CD14-positive monocyte (primary cell): ENCODE measurements around the gene MACF1. TPM values are rescaled to one million over a fixed set of nuclear protein-coding genes. Genes with fewer than 3 reads are reported as not detected.

Experiments used
- DNase-seq, 3 donors: peaks; one replicate each; pipeline ENCODE4 v3.0.0-alpha.2; 2011 to 2022
- H2AFZ ChIP-seq: 2 replicates; pipeline ENCODE4 v1.6.0; 2012; ENCODE audit warnings: mild to moderate bottlenecking, low read depth, low read length, inconsistent platforms; ENCODE audit not compliant: insufficient read depth, poor library complexity, severe bottlenecking
- H3K27ac ChIP-seq, 2 donors: 1 replicate in 1 of 2; 2 replicates in 1 of 2; pipeline ENCODE4 v1.5.1; 2012 to 2013; ENCODE audit warnings: low read length in 2 of 2, control low read depth in 1 of 2, inconsistent platforms in 1 of 2, low read depth in 1 of 2, mild to moderate bottlenecking in 1 of 2
- H3K27me3 ChIP-seq, 2 donors: one replicate each; pipeline versions ENCODE4 v1.6.0 to v1.6.1; 2011 to 2013; ENCODE audit warnings: low read length in 2 of 2; ENCODE audit not compliant: control insufficient read depth in 2 of 2, insufficient read depth in 2 of 2
- H3K36me3 ChIP-seq, 2 donors: replicated peaks in 1 of 2; 1 replicate in 1 of 2; 2 replicates in 1 of 2; pipeline versions ENCODE4 v1.5.1 to v1.6.1; 2012 to 2013; ENCODE audit warnings: low read length in 2 of 2, control low read depth in 1 of 2, inconsistent platforms in 1 of 2, mild to moderate bottlenecking in 1 of 2; ENCODE audit not compliant: insufficient read depth in 2 of 2, control insufficient read depth in 1 of 2
- H3K4me1 ChIP-seq, 2 donors: 1 replicate in 1 of 2; 2 replicates in 1 of 2; pipeline versions ENCODE4 v1.5.1 to v1.6.1; 2012 to 2013; ENCODE audit warnings: low read length in 2 of 2, control low read depth in 1 of 2, inconsistent platforms in 1 of 2, mild to moderate bottlenecking in 1 of 2, moderate library complexity in 1 of 2; ENCODE audit not compliant: insufficient read depth in 2 of 2, control insufficient read depth in 1 of 2
- H3K4me2 ChIP-seq: replicated peaks from 2 replicates; pipeline ENCODE3; 2012; ENCODE audit warnings: low read length, moderate library complexity, mild to moderate bottlenecking; ENCODE audit not compliant: poor library complexity, severe bottlenecking; ENCODE audit errors: extremely low read depth
- H3K4me3 ChIP-seq, 3 experiments: fragments of 200-600 bp in 1 of 3; sonication (generic) in 1 of 3; replicated peaks in 1 of 3; 1 replicate in 2 of 3; 2 replicates in 1 of 3; pipeline ENCODE4 v1.5.1; 2011 to 2013; ENCODE audit warnings: low read length in 3 of 3, mild to moderate bottlenecking in 3 of 3, control low read depth in 2 of 3, low read depth in 2 of 3, inconsistent platforms in 1 of 3, moderate library complexity in 1 of 3
- H3K79me2 ChIP-seq: 2 replicates; pipeline ENCODE4 v1.6.0; 2012; ENCODE audit warnings: mild to moderate bottlenecking, control low read depth, inconsistent platforms, low read length, moderate library complexity; ENCODE audit not compliant: insufficient read depth
- H3K9ac ChIP-seq: 2 replicates; pipeline ENCODE4 v1.6.0; 2017; ENCODE audit warnings: low read length, mild to moderate bottlenecking; ENCODE audit not compliant: insufficient read depth, poor library complexity, severe bottlenecking
- H3K9me3 ChIP-seq, 2 donors: replicated peaks in 1 of 2; 1 replicate in 1 of 2; 2 replicates in 1 of 2; pipeline versions ENCODE4 v1.5.1 to v1.6.1; 2012 to 2013; ENCODE audit warnings: low read length in 2 of 2, control low read depth in 1 of 2; ENCODE audit not compliant: control insufficient read depth in 1 of 2, insufficient read depth in 1 of 2
- H4K20me1 ChIP-seq: 2 replicates; pipeline ENCODE4 v1.6.0; 2012; ENCODE audit warnings: mild to moderate bottlenecking, low read length, control low read depth, moderate library complexity; ENCODE audit not compliant: insufficient read depth
- H3K27ac Mint-ChIP-seq, 7 donors: one replicate each; pipeline ENCODE4 v1.8.0; 2020; ENCODE audit warnings: mild to moderate bottlenecking in 7 of 7, mixed read lengths in 7 of 7, moderate library complexity in 6 of 7, inconsistent platforms in 2 of 7
- H3K27me3 Mint-ChIP-seq, 3 donors: one replicate each; pipeline ENCODE4 v1.8.0; 2021 to 2022; ENCODE audit warnings: low read depth in 3 of 3, mild to moderate bottlenecking in 3 of 3, mixed read lengths in 3 of 3, moderate library complexity in 3 of 3, inconsistent platforms in 1 of 3
- H3K36me3 Mint-ChIP-seq, 2 donors: one replicate each; pipeline ENCODE4 v1.8.0; 2020; ENCODE audit warnings: mixed read lengths in 2 of 2, inconsistent platforms in 1 of 2, mild to moderate bottlenecking in 1 of 2
- H3K4me1 Mint-ChIP-seq: one replicate; pipeline ENCODE4 v1.8.0; 2020; ENCODE audit warnings: mild to moderate bottlenecking, mixed read lengths
- H3K4me3 Mint-ChIP-seq, 2 donors: one replicate each; pipeline ENCODE4 v1.8.0; 2020; ENCODE audit warnings: mild to moderate bottlenecking in 2 of 2, mixed read lengths in 2 of 2, moderate library complexity in 1 of 2
- H3K9me3 Mint-ChIP-seq, 7 donors: one replicate each; pipeline ENCODE4 v1.8.0; 2020 to 2022; ENCODE audit warnings: mixed read lengths in 7 of 7, mild to moderate bottlenecking in 6 of 7, moderate library complexity in 6 of 7, inconsistent platforms in 2 of 7
- WGBS: methylation state at CpG from one replicate; pipeline ENCODE4 v1.1.5; 2013; ENCODE audit warnings: missing lambda C conversion rate; ENCODE audit not compliant: insufficient coverage; 5-methylcytosine and 5-hydroxymethylcytosine counted together
- intact Hi-C, 2 donors: fragments of 100-400 bp; cut with micrococcal nuclease; formaldehyde crosslinking; loops; one replicate each; pipeline versions ENCODE4 v1.15.0 to v1.15.1; 2023
- polyA plus RNA-seq, 3 donors: library from polyadenylated mRNA; depleted of rRNA in 1 of 3; unstranded in 2 of 3; stranded (reverse) in 1 of 3; fragments of 300-500 nt in 2 of 3; fragments of >200 nt in 1 of 3; fragmentation: Illumina TruSeq in 2 of 3; gene quantifications; 1 replicate in 2 of 3; 2 replicates in 1 of 3; pipeline ENCODE4 v1.2.3, GENCODE V29; 2012 to 2021
- TF ChIP-seq, protein P1 (sequence below): fragments of 200-600 bp; IDR thresholded peaks from one replicate; pipeline ENCODE4 v1.8.0; 2022; ENCODE audit warnings: antibody characterized with exemption, mild to moderate bottlenecking

Gene MACF1
- polyA plus RNA-seq, 3 donors = 3.4 to 36.8 (median 4.5) TPM

DNA sequence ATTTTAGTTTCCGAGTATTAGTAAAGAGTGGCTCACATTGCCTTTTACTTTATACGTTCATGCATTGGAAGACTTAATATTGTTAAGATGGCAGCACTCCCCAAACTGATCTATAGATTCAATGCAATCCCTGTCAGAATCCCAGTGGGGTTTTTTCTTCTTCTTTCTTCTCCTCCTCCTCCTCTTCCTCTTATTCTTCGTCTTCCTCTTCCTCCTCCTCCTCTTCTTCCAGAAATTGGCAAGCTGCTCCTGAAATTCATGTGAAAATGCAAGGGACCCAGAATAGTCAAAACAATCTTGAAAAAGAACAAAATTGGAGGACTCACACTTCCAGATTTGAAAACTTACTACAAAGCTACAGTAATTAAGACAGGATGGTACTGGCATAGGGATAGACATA is 23.2 kb upstream of the MACF1 start:
- TF ChIP-seq, protein P1, sequence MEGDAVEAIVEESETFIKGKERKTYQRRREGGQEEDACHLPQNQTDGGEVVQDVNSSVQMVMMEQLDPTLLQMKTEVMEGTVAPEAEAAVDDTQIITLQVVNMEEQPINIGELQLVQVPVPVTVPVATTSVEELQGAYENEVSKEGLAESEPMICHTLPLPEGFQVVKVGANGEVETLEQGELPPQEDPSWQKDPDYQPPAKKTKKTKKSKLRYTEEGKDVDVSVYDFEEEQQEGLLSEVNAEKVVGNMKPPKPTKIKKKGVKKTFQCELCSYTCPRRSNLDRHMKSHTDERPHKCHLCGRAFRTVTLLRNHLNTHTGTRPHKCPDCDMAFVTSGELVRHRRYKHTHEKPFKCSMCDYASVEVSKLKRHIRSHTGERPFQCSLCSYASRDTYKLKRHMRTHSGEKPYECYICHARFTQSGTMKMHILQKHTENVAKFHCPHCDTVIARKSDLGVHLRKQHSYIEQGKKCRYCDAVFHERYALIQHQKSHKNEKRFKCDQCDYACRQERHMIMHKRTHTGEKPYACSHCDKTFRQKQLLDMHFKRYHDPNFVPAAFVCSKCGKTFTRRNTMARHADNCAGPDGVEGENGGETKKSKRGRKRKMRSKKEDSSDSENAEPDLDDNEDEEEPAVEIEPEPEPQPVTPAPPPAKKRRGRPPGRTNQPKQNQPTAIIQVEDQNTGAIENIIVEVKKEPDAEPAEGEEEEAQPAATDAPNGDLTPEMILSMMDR = no peak
- 57% methylated on average over 1 of the region's 3 CpGs for WGBS
- Mint-ChIP-seq H3K27ac (no peak overlapping the region), H3K27me3 (peaks cover 0 to 2% (median 0%) of the 10 kb centered on the region in 3 donors), H3K4me3 (no peak overlapping the region), H3K4me1 (peaks cover 19% of the 10 kb centered on the region), H3K9me3 (no peaks in the 10 kb centered on the region), H3K36me3 (no peaks in the 10 kb centered on the region)
- Histone ChIP-seq H4K20me1 (peaks cover 16% of the 10 kb centered on the region), H3K9me3 (no peaks in the 10 kb centered on the region), H3K79me2 (no peaks in the 10 kb centered on the region), H3K27me3 (no peaks in the 10 kb centered on the region), H3K4me1 (peaks cover 0 to 9% of the 10 kb centered on the region in 2 donors), H3K9ac (no peak overlapping the region), H3K4me3 (no peak overlapping the region), H2AFZ (no peak overlapping the region), H3K4me2 (no peak overlapping the region), H3K36me3 (no peaks in the 10 kb centered on the region), H3K27ac (no peak overlapping the region)
- no peak for DNase-seq
- intact Hi-C loops = no loop called here

DNA sequence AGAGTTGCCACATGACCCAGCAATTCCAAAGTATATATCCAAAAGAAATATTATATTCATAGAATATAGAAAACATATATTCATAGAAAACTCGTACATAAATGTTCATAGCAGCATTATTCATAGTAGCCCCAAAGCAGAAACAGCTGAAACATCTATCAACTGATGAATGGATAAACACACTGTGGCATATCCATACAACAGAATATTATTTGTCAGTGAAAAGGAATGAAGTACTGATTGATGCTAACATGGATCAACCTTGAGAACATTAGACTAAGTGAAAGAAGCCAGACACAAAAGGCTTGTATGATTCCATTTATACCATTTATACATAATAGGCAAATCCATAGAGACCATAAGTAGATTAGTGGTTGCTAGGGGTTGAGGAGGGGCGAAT is 21.7 kb upstream of the MACF1 start:
- no peaks in the 10 kb centered on the region for H3K36me3 ChIP-seq
- Mint-ChIP-seq H3K4me3 (no peak overlapping the region), H3K36me3 (no peaks in the 10 kb centered on the region), H3K4me1 (peaks cover 17% of the 10 kb centered on the region), H3K27ac (no peak overlapping the region), H3K27me3 (peaks cover 0 to 2% (median 0%) of the 10 kb centered on the region in 3 donors), H3K9me3 (no peaks in the 10 kb centered on the region)
- H3K79me2 ChIP-seq = no peaks in the 10 kb centered on the region
- WGBS = no CpG with 5 or more reads among the region's 2 CpGs
- no peak overlapping the region for H3K27ac ChIP-seq
- H2AFZ ChIP-seq = no peak overlapping the region
- TF ChIP-seq, protein P1 = no peak
- intact Hi-C loops = no loop called here
- H3K4me3 ChIP-seq = no peak overlapping the region
- no peak overlapping the region for H3K9ac ChIP-seq
- peaks cover 9% of the 10 kb centered on the region for H4K20me1 ChIP-seq
- no peak overlapping the region for H3K4me2 ChIP-seq
- no peaks in the 10 kb centered on the region for H3K27me3 ChIP-seq
- peaks cover 0 to 9% of the 10 kb centered on the region in 2 donors for H3K4me1 ChIP-seq
- H3K9me3 ChIP-seq = no peaks in the 10 kb centered on the region
- no peak for DNase-seq
